Cardiac ventricle fibroblast (primary cell): Measurements from ENCODE around the gene CDK9. TPM values are rescaled to one million over a fixed set of nuclear protein-coding genes. Genes with fewer than 3 reads are reported as not detected.

Experiments used
- total RNA-seq: library from RNA; depleted of rRNA; stranded (reverse); fragments of >200 nt; gene quantifications from 2 replicates; pipeline ENCODE4 v1.2.3, GENCODE V29; 2015

The CDK9 gene
- total RNA-seq = 49.6 and 59.7 TPM in 2 replicates

GRCh38 chr9:127785933-127786772, at the start of gene CDK9:
CDK9 (plus strand) TSS chr9:127786034; CDS start chr9:127786149, 115 bp downstream.

GRCh38 chr9:127778280-127779135, 7.3 kb upstream of the CDK9 start, which contains the start of gene SH2D3C:
SH2D3C (minus strand) TSS chr9:127778666; CDS start chr9:127778627, 39 bp downstream.

GRCh38 chr9:127802576-127803443, 17.0 kb downstream of the CDK9 start, which contains the start of gene FPGS:
FPGS (plus strand) TSS chr9:127802882; CDS start chr9:127802925, 43 bp downstream.

Other genes starting within 250 kb of the CDK9 start
- gene STXBP1, start 173.8 kb upstream of the CDK9 start, total RNA-seq = 51.5 and 85.1 TPM in 2 replicates
- not detected in 2 replicates for gene CFAP157, start 79.0 kb upstream of the CDK9 start, total RNA-seq
- gene PTRH1, start 70.4 kb upstream of the CDK9 start, total RNA-seq = 17.0 and 17.7 TPM in 2 replicates
- not detected in 2 replicates for gene TTC16, start 70.0 kb upstream of the CDK9 start, total RNA-seq
- gene TOR2A, start 50.7 kb upstream of the CDK9 start, total RNA-seq = 6.9 and 7.1 TPM in 2 replicates
- gene SH2D3C, start 7.4 kb upstream of the CDK9 start, total RNA-seq = 1.1 and 2.5 TPM in 2 replicates
- gene FPGS, start 16.8 kb downstream of the CDK9 start, total RNA-seq = 35.1 and 35.9 TPM in 2 replicates
- gene ENG, start 68.6 kb downstream of the CDK9 start, total RNA-seq = 213 and 258 TPM in 2 replicates
- 53.7 and 57.8 TPM in 2 replicates for gene AK1, start 91.6 kb downstream of the CDK9 start, total RNA-seq
- 79.0 and 95.3 TPM in 2 replicates for gene ST6GALNAC6, start 113.6 kb downstream of the CDK9 start, total RNA-seq
- gene ST6GALNAC4, start 131.0 kb downstream of the CDK9 start, total RNA-seq = 67.5 and 83.5 TPM in 2 replicates
- 0.44 and 4.5 TPM in 2 replicates for gene PIP5KL1, start 144.7 kb downstream of the CDK9 start, total RNA-seq
- 13.0 and 14.4 TPM in 2 replicates for gene DPM2, start 151.8 kb downstream of the CDK9 start, total RNA-seq
- 13.5 and 15.4 TPM in 2 replicates for gene EEIG1, start 195.0 kb downstream of the CDK9 start, total RNA-seq